ENCODE data around the gene GRK7. TPM values are rescaled to one million over a fixed set of nuclear protein-coding genes. Genes with fewer than 3 reads are reported as not detected.
A peak's percentile ranks its signal among the peaks of the same experiment; 100 is the strongest.

The GRK7 gene
- total RNA-seq, 4 donors from 2014 or later = 0.11 TPM; not detected in 3

DNA sequence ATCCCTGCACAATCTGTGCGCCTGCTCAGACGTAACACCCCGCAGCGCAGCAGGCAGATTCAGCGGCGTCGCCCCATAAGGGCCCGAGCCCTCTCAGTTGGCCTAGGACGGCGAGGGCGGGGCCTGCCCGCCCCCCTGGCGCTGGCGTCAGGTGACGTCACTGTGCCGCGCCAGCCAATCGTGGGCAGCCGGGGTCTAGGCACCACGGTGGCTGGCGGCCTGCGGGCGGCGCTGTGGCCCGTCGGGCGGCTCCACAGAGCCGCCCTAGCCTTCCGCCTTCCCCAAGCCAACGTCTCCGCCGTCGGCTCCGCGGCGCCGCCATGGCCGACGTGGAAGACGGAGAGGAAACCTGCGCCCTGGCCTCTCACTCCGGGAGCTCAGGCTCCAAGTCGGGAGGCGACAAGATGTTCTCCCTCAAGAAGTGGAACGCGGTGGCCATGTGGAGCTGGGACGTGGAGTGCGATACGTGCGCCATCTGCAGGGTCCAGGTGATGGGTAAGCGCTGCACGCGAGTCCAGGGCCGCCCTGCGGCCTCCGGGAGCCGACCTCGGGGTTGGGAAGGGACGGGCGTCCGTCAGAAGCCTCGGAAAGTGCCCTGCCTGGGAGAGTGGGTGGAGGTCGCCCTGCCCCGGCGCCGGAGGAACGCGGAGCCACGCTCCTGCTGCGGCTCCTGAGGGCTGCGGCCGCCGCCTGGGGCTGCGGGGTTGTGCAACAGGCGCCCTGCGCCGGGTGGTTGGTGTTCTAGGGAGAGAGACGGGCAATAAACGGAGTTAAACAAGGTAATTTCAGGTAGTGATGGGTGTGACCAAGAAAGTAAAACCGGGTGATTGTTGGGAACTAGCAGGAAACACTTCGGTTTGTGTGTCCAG, 25.0 kb upstream of the GRK7 start, which contains the start of gene RNF7:
RNF7 (plus strand) TSS at position 277 of the 869 bp plus-strand sequence; CDS start at position 321, 44 bp downstream.
- TF ChIP-seq, protein P1, sequence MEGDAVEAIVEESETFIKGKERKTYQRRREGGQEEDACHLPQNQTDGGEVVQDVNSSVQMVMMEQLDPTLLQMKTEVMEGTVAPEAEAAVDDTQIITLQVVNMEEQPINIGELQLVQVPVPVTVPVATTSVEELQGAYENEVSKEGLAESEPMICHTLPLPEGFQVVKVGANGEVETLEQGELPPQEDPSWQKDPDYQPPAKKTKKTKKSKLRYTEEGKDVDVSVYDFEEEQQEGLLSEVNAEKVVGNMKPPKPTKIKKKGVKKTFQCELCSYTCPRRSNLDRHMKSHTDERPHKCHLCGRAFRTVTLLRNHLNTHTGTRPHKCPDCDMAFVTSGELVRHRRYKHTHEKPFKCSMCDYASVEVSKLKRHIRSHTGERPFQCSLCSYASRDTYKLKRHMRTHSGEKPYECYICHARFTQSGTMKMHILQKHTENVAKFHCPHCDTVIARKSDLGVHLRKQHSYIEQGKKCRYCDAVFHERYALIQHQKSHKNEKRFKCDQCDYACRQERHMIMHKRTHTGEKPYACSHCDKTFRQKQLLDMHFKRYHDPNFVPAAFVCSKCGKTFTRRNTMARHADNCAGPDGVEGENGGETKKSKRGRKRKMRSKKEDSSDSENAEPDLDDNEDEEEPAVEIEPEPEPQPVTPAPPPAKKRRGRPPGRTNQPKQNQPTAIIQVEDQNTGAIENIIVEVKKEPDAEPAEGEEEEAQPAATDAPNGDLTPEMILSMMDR (IDR thresholded peaks at IDR 0.05) = peak; percentile 90 to 95 (median 94)
- TF ChIP-seq POLR2A (IDR thresholded peaks at IDR 0.05; ENCODE audit: low read depth) (peak; percentile 2), POLR2AphosphoS5 (IDR thresholded peaks at IDR 0.05) (peak; percentile 83 to 92), EP300 (IDR thresholded peaks at IDR 0.05) (no peak)
- peak; percentile 98 for DNase-seq (ENCODE audit: extremely low spot score)
- Histone ChIP-seq H3K9me3 (no peaks in the 10 kb centered on the region), H3K4me3 (peak within 1 kb of the TSS; percentile 77 to 89 (median 84)), H3K36me3 (no peaks in the 10 kb centered on the region), H3K27ac (replicated peaks in 1 of 4) (peak within 1 kb of the TSS; percentile 94 to 96 (median 96)), H3K27me3 (no peaks in the 10 kb centered on the region), H3K4me1 (peaks cover 30 to 40% (median 35%) of the 10 kb centered on the region in 4 donors)
- intact Hi-C loops (cut with DNase I) = loop anchor here (1.0 to 5.0 kb wide), 3 partner anchors 137 to 539 kb away; no protein-coding TSS in a partner anchor
- under 1% methylated on average over 46 of the region's 81 CpGs for WGBS

DNA sequence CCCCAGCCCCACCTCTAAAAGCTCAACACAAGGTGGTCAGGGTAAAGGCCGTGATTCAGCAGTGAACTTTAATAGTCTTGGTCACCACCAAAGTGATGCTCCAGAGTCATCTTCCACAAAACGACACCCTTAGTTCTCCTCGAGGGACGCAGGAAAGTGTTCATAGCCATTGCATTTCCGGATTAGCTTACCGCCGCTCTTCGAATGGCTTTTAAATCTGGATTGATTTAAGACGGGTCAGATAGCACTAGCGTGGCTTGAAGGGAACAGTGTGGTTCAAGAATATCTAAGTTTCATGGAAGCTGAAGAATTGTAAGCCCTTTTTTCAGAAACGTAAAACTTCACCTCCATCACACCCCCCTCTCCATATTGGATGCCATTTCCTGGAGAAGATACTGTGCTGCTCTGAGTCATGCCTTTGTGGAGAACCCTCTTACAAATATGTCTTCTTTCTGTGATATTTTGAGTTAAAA, 24.3 kb upstream of the GRK7 start:
- intact Hi-C loops (cut with DNase I) = loop anchor here (1.0 to 5.0 kb wide), 3 partner anchors 136 to 538 kb away; no protein-coding TSS in a partner anchor
- Histone ChIP-seq H3K4me3 (peak overlapping the region; percentile 77 to 89 (median 84)), H3K9me3 (no peaks in the 10 kb centered on the region), H3K27ac (replicated peaks in 1 of 4) (peak overlapping the region; percentile 94 to 96 (median 96)), H3K27me3 (no peaks in the 10 kb centered on the region), H3K4me1 (peaks cover 32 to 44% (median 42%) of the 10 kb centered on the region in 4 donors), H3K36me3 (no peaks in the 10 kb centered on the region)
- DNase-seq (ENCODE audit: extremely low spot score) = no peak
- WGBS = 0% methylated on average over 6 of the region's 11 CpGs
- TF ChIP-seq EP300 (IDR thresholded peaks at IDR 0.05) = no peak
- TF ChIP-seq, protein P1 (IDR thresholded peaks at IDR 0.05) = no peak

DNA sequence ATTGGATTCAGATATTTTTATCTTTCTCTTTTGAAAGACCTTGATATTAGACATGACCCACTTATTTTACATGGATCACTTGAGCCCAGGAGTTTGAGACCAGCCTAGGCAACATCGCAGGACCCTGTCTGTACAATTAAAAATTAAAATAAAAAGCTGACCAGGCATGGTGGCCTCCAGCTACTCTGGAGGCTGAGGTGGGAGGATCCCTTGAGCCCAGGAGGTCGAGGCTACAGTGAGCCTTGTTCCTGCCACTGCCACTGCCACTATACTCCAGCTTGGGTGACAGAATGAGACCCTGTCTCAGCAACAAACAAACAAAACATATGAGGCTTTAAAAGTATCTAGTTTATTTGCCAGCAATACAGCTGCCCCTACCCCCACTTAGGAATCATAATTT, 23.5 kb upstream of the GRK7 start:
- no peaks in the 10 kb centered on the region for H3K27me3 ChIP-seq
- no peak for DNase-seq (ENCODE audit: extremely low spot score)
- H3K4me3 ChIP-seq = peak overlapping the region; percentile 77 to 89 (median 84)
- peaks cover 32 to 48% (median 45%) of the 10 kb centered on the region in 4 donors for H3K4me1 ChIP-seq
- H3K36me3 ChIP-seq = peaks cover 2 to 7% (median 6%) of the 10 kb centered on the region in 4 donors
- WGBS = 77% methylated on average over 2 of the region's 2 CpGs
- H3K9me3 ChIP-seq = no peaks in the 10 kb centered on the region
- peak overlapping the region; percentile 94 to 96 (median 96) for H3K27ac ChIP-seq (replicated peaks in 1 of 4)
- TF ChIP-seq EP300 (IDR thresholded peaks at IDR 0.05) = no peak
- no peak for TF ChIP-seq POLR2A (IDR thresholded peaks at IDR 0.05; ENCODE audit: low read depth)
- TF ChIP-seq POLR2AphosphoS5 (IDR thresholded peaks at IDR 0.05) = no peak
- TF ChIP-seq, protein P1 (IDR thresholded peaks at IDR 0.05) = no peak
- intact Hi-C loops (cut with DNase I) = loop anchor here (5.0 kb wide), 2 partner anchors 162 to 538 kb away; no protein-coding TSS in a partner anchor

DNA sequence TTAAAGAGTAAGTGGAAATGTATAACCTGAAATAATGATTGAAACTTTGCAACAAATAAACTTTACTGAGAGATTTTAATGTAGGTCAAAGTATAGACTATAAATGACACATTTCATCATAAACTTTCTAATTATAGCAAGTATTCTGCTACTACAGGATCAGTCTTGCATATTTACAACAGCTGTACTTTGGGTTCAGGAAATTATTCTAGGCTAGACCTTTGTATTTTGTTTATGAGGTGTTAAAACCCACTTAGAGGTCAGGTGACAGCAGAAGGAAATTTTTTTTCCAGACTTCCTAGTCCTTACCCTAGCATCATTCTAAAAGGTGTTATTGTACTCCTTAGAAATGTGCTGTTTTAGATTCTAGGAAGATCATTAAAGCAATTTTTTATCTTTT, 22.9 kb upstream of the GRK7 start:
- Histone ChIP-seq H3K4me1 (peaks cover 32 to 48% (median 45%) of the 10 kb centered on the region in 4 donors), H3K36me3 (peaks cover 8 to 13% (median 13%) of the 10 kb centered on the region in 4 donors), H3K4me3 (peak overlapping the region in 1 of 4 donors; percentile 89), H3K27ac (replicated peaks in 1 of 4) (peak overlapping the region in 2 of 4 donors; percentile 95 to 96), H3K9me3 (no peaks in the 10 kb centered on the region), H3K27me3 (no peaks in the 10 kb centered on the region)
- TF ChIP-seq EP300 (IDR thresholded peaks at IDR 0.05) (no peak), POLR2AphosphoS5 (IDR thresholded peaks at IDR 0.05) (no peak), POLR2A (IDR thresholded peaks at IDR 0.05; ENCODE audit: low read depth) (no peak)
- TF ChIP-seq, protein P1 (IDR thresholded peaks at IDR 0.05) = no peak
- no peak for DNase-seq (ENCODE audit: extremely low spot score)
- intact Hi-C loops (cut with DNase I) = no loop called here
